Measurements from ENCODE around the gene SLC50A1.
A peak's percentile ranks its signal among the peaks of the same experiment; 100 is the strongest.

Gene SLC50A1

GRCh38 chr1:155167166-155168104, 31.8 kb downstream of the SLC50A1 start:
- Histone ChIP-seq H3K9me3 (ENCODE audit: control insufficient read depth, insufficient read depth, low read depth, low read length) (no peaks in the 10 kb centered on the region), H3K4me3 (ENCODE audit: low read depth, low read length) (peak overlapping the region; percentile 35), H3K27ac (ENCODE audit: extremely low read depth, low read depth, low read length) (no peak overlapping the region; the same call in 1 of the 2 replicates), H3K4me1 (ENCODE audit: control insufficient read depth, insufficient read depth, low read length) (no peaks in the 10 kb centered on the region; the same call in 1 of the 2 replicates), H3K36me3 (ENCODE audit: control insufficient read depth in 2 of 2, insufficient read depth in 1 of 2, low read length in 2 of 2) (peaks cover 5 to 31% of the 10 kb centered on the region in 2 experiments; a peak in 2 of 3 replicates)
- CTCF ChIA-PET = interaction anchor here (0.6 to 12.2 kb wide), 29 partner anchors 10 to 743 kb away, joined by 3 to 439 read pairs (median 5); partner anchors contain the start of genes ADAM15, EFNA4, PMVK and SLC50A1
- POLR2A ChIA-PET = interaction anchor here (0.6 to 1.8 kb wide), 12 partner anchors 8 to 473 kb away, joined by 3 to 17 read pairs (median 5); partner anchors contain the start of genes ADAM15, DPM3 and SLC50A1
- TF ChIP-seq SP3 (tag by site-specific recombination; IDR thresholded peaks at IDR 0.05) = 0 out of 2 replicates have a peak, but pooled peaks have one; percentile 27
- TF ChIP-seq ZNF843 (tag by site-specific recombination; IDR thresholded peaks at IDR 0.05) = 0 out of 2 replicates have a peak, but pooled peaks have one; percentile 16
- TF ChIP-seq IKZF3 (tag by site-specific recombination; IDR thresholded peaks at IDR 0.05) = peak; percentile 66
- no peak for TF ChIP-seq ZNF48 (tag by site-specific recombination; IDR thresholded peaks at IDR 0.05)
- peak; percentile 46 for TF ChIP-seq GLIS2 (tag by site-specific recombination; IDR thresholded peaks at IDR 0.05)
- no peak for TF ChIP-seq ZNF354C (tag by site-specific recombination; IDR thresholded peaks at IDR 0.05; ENCODE audit: borderline replicate concordance, low read depth)
- TF ChIP-seq ZNF341 (tag by site-specific recombination; IDR thresholded peaks at IDR 0.05; ENCODE audit: low read depth) = 0 out of 2 replicates have a peak, but pooled peaks have one; percentile 25
- 0 out of 2 replicates have a peak, but pooled peaks have one; percentile 49 for TF ChIP-seq BCL11A (tag by site-specific recombination; IDR thresholded peaks at IDR 0.05; ENCODE audit: low read depth)
- peak; percentile 23; the same call in 1 of the 2 replicates for TF ChIP-seq KLF1 (tag by site-specific recombination; IDR thresholded peaks at IDR 0.05)
- no peak for TF ChIP-seq ZNF837 (tag by site-specific recombination; IDR thresholded peaks at IDR 0.05)
- TF ChIP-seq WT1 (tag by site-specific recombination; IDR thresholded peaks at IDR 0.05) = 0 out of 2 replicates have a peak, but pooled peaks have one; percentile 23
- peak; percentile 36; the same call in 1 of the 2 replicates for TF ChIP-seq ZEB2 (tag by site-specific recombination; IDR thresholded peaks at IDR 0.05)
- TF ChIP-seq ZNF654 (tag by site-specific recombination; IDR thresholded peaks at IDR 0.05; ENCODE audit: low read depth) = peak; percentile 97
- TF ChIP-seq ZNF18 (tag by site-specific recombination; IDR thresholded peaks at IDR 0.05) = no peak
- no peak for TF ChIP-seq SCRT1 (tag by site-specific recombination; IDR thresholded peaks at IDR 0.05; ENCODE audit: borderline replicate concordance)
- 0 out of 2 replicates have a peak, but pooled peaks have one; percentile 63 for TF ChIP-seq ZNF501 (tag by site-specific recombination; IDR thresholded peaks at IDR 0.05)
- TF ChIP-seq ZNF621 (tag by site-specific recombination; IDR thresholded peaks at IDR 0.05) = no peak
- TF ChIP-seq ZNF529 (tag by site-specific recombination; IDR thresholded peaks at IDR 0.05; ENCODE audit: insufficient replicate concordance) = no peak
- TF ChIP-seq ZNF555 (tag by site-specific recombination; conservative IDR thresholded peaks at IDR 0.05) = no peak
- peak; percentile 16; the same call in 1 of the 2 replicates for TF ChIP-seq ZNF561 (tag by site-specific recombination; IDR thresholded peaks at IDR 0.05; ENCODE audit: borderline replicate concordance)
- TF ChIP-seq ZBTB7A (tag by site-specific recombination; IDR thresholded peaks at IDR 0.05; ENCODE audit: low read depth) = no peak
- peak; percentile 50; the same call in 1 of the 2 replicates for TF ChIP-seq ZNF324 (tag by site-specific recombination; IDR thresholded peaks at IDR 0.05)
- TF ChIP-seq KLF17 (tag by site-specific recombination; IDR thresholded peaks at IDR 0.05) = peak; percentile 81; the same call in 1 of the 2 replicates
- peak; percentile 33; the same call in 1 of the 2 replicates for TF ChIP-seq ZIC2 (tag by site-specific recombination; IDR thresholded peaks at IDR 0.05)
- TF ChIP-seq ZNF600 (tag by site-specific recombination; IDR thresholded peaks at IDR 0.05) = peak; percentile 99
- no peak for TF ChIP-seq ZBTB26 (tag by site-specific recombination; optimal IDR thresholded peaks at IDR 0.05)
- peak; percentile 82 for TF ChIP-seq HIC1 (tag by site-specific recombination; IDR thresholded peaks at IDR 0.05)
- 0 out of 2 replicates have a peak, but pooled peaks have one; percentile 20 for TF ChIP-seq KLF9 (tag by site-specific recombination; IDR thresholded peaks at IDR 0.05; ENCODE audit: low read depth)
- TF ChIP-seq ZNF366 (tag by site-specific recombination; conservative IDR thresholded peaks at IDR 0.05) = 0 out of 2 replicates have a peak, but pooled peaks have one; percentile 18

Data from HEK293 (cell line).